CD14-positive monocyte (primary cell): ENCODE data around the gene PEX11G. TPM values are rescaled to one million over a fixed set of nuclear protein-coding genes. Genes with fewer than 3 reads are reported as not detected.
"Not testable (repeated sequence)": the region's sequence is repeated elsewhere in the genome, so short reads cannot be mapped to it uniquely, and the experiment has no call there.

Experiments used
- DNase-seq, 3 donors: peaks; one replicate each; pipeline ENCODE4 v3.0.0-alpha.2; 2011 to 2022
- H2AFZ ChIP-seq: 2 replicates; pipeline ENCODE4 v1.6.0; 2012; ENCODE audit warnings: mild to moderate bottlenecking, low read depth, low read length, inconsistent platforms; ENCODE audit not compliant: insufficient read depth, poor library complexity, severe bottlenecking
- H3K27ac ChIP-seq, 2 donors: 1 replicate in 1 of 2; 2 replicates in 1 of 2; pipeline ENCODE4 v1.5.1; 2012 to 2013; ENCODE audit warnings: low read length in 2 of 2, control low read depth in 1 of 2, inconsistent platforms in 1 of 2, low read depth in 1 of 2, mild to moderate bottlenecking in 1 of 2
- H3K27me3 ChIP-seq, 2 donors: one replicate each; pipeline versions ENCODE4 v1.6.0 to v1.6.1; 2011 to 2013; ENCODE audit warnings: low read length in 2 of 2; ENCODE audit not compliant: control insufficient read depth in 2 of 2, insufficient read depth in 2 of 2
- H3K36me3 ChIP-seq, 2 donors: replicated peaks in 1 of 2; 1 replicate in 1 of 2; 2 replicates in 1 of 2; pipeline versions ENCODE4 v1.5.1 to v1.6.1; 2012 to 2013; ENCODE audit warnings: low read length in 2 of 2, control low read depth in 1 of 2, inconsistent platforms in 1 of 2, mild to moderate bottlenecking in 1 of 2; ENCODE audit not compliant: insufficient read depth in 2 of 2, control insufficient read depth in 1 of 2
- H3K4me1 ChIP-seq, 2 donors: 1 replicate in 1 of 2; 2 replicates in 1 of 2; pipeline versions ENCODE4 v1.5.1 to v1.6.1; 2012 to 2013; ENCODE audit warnings: low read length in 2 of 2, control low read depth in 1 of 2, inconsistent platforms in 1 of 2, mild to moderate bottlenecking in 1 of 2, moderate library complexity in 1 of 2; ENCODE audit not compliant: insufficient read depth in 2 of 2, control insufficient read depth in 1 of 2
- H3K4me2 ChIP-seq: replicated peaks from 2 replicates; pipeline ENCODE3; 2012; ENCODE audit warnings: low read length, moderate library complexity, mild to moderate bottlenecking; ENCODE audit not compliant: poor library complexity, severe bottlenecking; ENCODE audit errors: extremely low read depth
- H3K4me3 ChIP-seq, 3 experiments: fragments of 200-600 bp in 1 of 3; sonication (generic) in 1 of 3; replicated peaks in 1 of 3; 1 replicate in 2 of 3; 2 replicates in 1 of 3; pipeline ENCODE4 v1.5.1; 2011 to 2013; ENCODE audit warnings: low read length in 3 of 3, mild to moderate bottlenecking in 3 of 3, control low read depth in 2 of 3, low read depth in 2 of 3, inconsistent platforms in 1 of 3, moderate library complexity in 1 of 3
- H3K79me2 ChIP-seq: 2 replicates; pipeline ENCODE4 v1.6.0; 2012; ENCODE audit warnings: mild to moderate bottlenecking, control low read depth, inconsistent platforms, low read length, moderate library complexity; ENCODE audit not compliant: insufficient read depth
- H3K9ac ChIP-seq: 2 replicates; pipeline ENCODE4 v1.6.0; 2017; ENCODE audit warnings: low read length, mild to moderate bottlenecking; ENCODE audit not compliant: insufficient read depth, poor library complexity, severe bottlenecking
- H3K9me3 ChIP-seq, 2 donors: replicated peaks in 1 of 2; 1 replicate in 1 of 2; 2 replicates in 1 of 2; pipeline versions ENCODE4 v1.5.1 to v1.6.1; 2012 to 2013; ENCODE audit warnings: low read length in 2 of 2, control low read depth in 1 of 2; ENCODE audit not compliant: control insufficient read depth in 1 of 2, insufficient read depth in 1 of 2
- H4K20me1 ChIP-seq: 2 replicates; pipeline ENCODE4 v1.6.0; 2012; ENCODE audit warnings: mild to moderate bottlenecking, low read length, control low read depth, moderate library complexity; ENCODE audit not compliant: insufficient read depth
- H3K27ac Mint-ChIP-seq, 7 donors: one replicate each; pipeline ENCODE4 v1.8.0; 2020; ENCODE audit warnings: mild to moderate bottlenecking in 7 of 7, mixed read lengths in 7 of 7, moderate library complexity in 6 of 7, inconsistent platforms in 2 of 7
- H3K27me3 Mint-ChIP-seq, 3 donors: one replicate each; pipeline ENCODE4 v1.8.0; 2021 to 2022; ENCODE audit warnings: low read depth in 3 of 3, mild to moderate bottlenecking in 3 of 3, mixed read lengths in 3 of 3, moderate library complexity in 3 of 3, inconsistent platforms in 1 of 3
- H3K36me3 Mint-ChIP-seq, 2 donors: one replicate each; pipeline ENCODE4 v1.8.0; 2020; ENCODE audit warnings: mixed read lengths in 2 of 2, inconsistent platforms in 1 of 2, mild to moderate bottlenecking in 1 of 2
- H3K4me1 Mint-ChIP-seq: one replicate; pipeline ENCODE4 v1.8.0; 2020; ENCODE audit warnings: mild to moderate bottlenecking, mixed read lengths
- H3K4me3 Mint-ChIP-seq, 2 donors: one replicate each; pipeline ENCODE4 v1.8.0; 2020; ENCODE audit warnings: mild to moderate bottlenecking in 2 of 2, mixed read lengths in 2 of 2, moderate library complexity in 1 of 2
- H3K9me3 Mint-ChIP-seq, 7 donors: one replicate each; pipeline ENCODE4 v1.8.0; 2020 to 2022; ENCODE audit warnings: mixed read lengths in 7 of 7, mild to moderate bottlenecking in 6 of 7, moderate library complexity in 6 of 7, inconsistent platforms in 2 of 7
- WGBS: methylation state at CpG from one replicate; pipeline ENCODE4 v1.1.5; 2013; ENCODE audit warnings: missing lambda C conversion rate; ENCODE audit not compliant: insufficient coverage; 5-methylcytosine and 5-hydroxymethylcytosine counted together
- intact Hi-C, 2 donors: fragments of 100-400 bp; cut with micrococcal nuclease; formaldehyde crosslinking; loops; one replicate each; pipeline versions ENCODE4 v1.15.0 to v1.15.1; 2023
- polyA plus RNA-seq, 3 donors: library from polyadenylated mRNA; depleted of rRNA in 1 of 3; unstranded in 2 of 3; stranded (reverse) in 1 of 3; fragments of 300-500 nt in 2 of 3; fragments of >200 nt in 1 of 3; fragmentation: Illumina TruSeq in 2 of 3; gene quantifications; 1 replicate in 2 of 3; 2 replicates in 1 of 3; pipeline ENCODE4 v1.2.3, GENCODE V29; 2012 to 2021
- TF ChIP-seq, protein P1 (sequence below): fragments of 200-600 bp; IDR thresholded peaks from one replicate; pipeline ENCODE4 v1.8.0; 2022; ENCODE audit warnings: antibody characterized with exemption, mild to moderate bottlenecking

PEX11G gene
- polyA plus RNA-seq, 3 donors: 0.77 to 3.0 (median 1.4) TPM

GRCh38 chr19:7450243-7451223 is 38.3 kb downstream of the PEX11G start:
- H3K36me3 Mint-ChIP-seq: peaks cover 67 to 96% of the 10 kb centered on the region in 2 donors
- H3K27ac Mint-ChIP-seq: no peak overlapping the region
- intact Hi-C loops: no loop called here
- Histone ChIP-seq H3K36me3 (peaks cover 74 to 99% of the 10 kb centered on the region in 2 donors), H3K79me2 (peaks cover 50% of the 10 kb centered on the region), H4K20me1 (peaks cover 72% of the 10 kb centered on the region), H3K27me3 (no peaks in the 10 kb centered on the region), H3K4me3 (no peak overlapping the region), H3K9me3 (peaks cover 19% of the 10 kb centered on the region in 2 donors), H3K27ac (no peak overlapping the region), H3K4me1 (no peaks in the 10 kb centered on the region), H3K4me2 (no peak overlapping the region), H2AFZ (no peak overlapping the region), H3K9ac (no peak overlapping the region)
- DNase-seq: peak; percentile 14 to 38 (median 23)
- H3K4me1 Mint-ChIP-seq: no peaks in the 10 kb centered on the region
- 88% methylated on average over 48 of the region's 53 CpGs for WGBS
- H3K27me3 Mint-ChIP-seq: no peaks in the 10 kb centered on the region
- H3K9me3 Mint-ChIP-seq: peaks cover 8 to 17% (median 10%) of the 10 kb centered on the region in 7 donors
- TF ChIP-seq, protein P1, sequence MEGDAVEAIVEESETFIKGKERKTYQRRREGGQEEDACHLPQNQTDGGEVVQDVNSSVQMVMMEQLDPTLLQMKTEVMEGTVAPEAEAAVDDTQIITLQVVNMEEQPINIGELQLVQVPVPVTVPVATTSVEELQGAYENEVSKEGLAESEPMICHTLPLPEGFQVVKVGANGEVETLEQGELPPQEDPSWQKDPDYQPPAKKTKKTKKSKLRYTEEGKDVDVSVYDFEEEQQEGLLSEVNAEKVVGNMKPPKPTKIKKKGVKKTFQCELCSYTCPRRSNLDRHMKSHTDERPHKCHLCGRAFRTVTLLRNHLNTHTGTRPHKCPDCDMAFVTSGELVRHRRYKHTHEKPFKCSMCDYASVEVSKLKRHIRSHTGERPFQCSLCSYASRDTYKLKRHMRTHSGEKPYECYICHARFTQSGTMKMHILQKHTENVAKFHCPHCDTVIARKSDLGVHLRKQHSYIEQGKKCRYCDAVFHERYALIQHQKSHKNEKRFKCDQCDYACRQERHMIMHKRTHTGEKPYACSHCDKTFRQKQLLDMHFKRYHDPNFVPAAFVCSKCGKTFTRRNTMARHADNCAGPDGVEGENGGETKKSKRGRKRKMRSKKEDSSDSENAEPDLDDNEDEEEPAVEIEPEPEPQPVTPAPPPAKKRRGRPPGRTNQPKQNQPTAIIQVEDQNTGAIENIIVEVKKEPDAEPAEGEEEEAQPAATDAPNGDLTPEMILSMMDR: no peak
- H3K4me3 Mint-ChIP-seq: no peak overlapping the region

GRCh38 chr19:7449391-7450070 is 39.3 kb downstream of the PEX11G start:
- Histone ChIP-seq H3K27ac (peak overlapping the region in 1 of 2 donors; percentile 26), H3K79me2 (peaks cover 42% of the 10 kb centered on the region), H3K36me3 (peaks cover 74 to 99% of the 10 kb centered on the region in 2 donors), H4K20me1 (peaks cover 62% of the 10 kb centered on the region), H3K9me3 (peaks cover 19% of the 10 kb centered on the region in 2 donors)
- H3K27me3 Mint-ChIP-seq, H3K4me1 Mint-ChIP-seq, H2AFZ ChIP-seq, H3K4me3 Mint-ChIP-seq, H3K4me2 ChIP-seq, H3K4me1 ChIP-seq, H3K4me3 ChIP-seq, H3K9ac ChIP-seq, DNase-seq, intact Hi-C loops, H3K27me3 ChIP-seq: not testable (repeated sequence)
- Mint-ChIP-seq H3K36me3 (peaks cover 66 to 96% of the 10 kb centered on the region in 2 donors), H3K27ac (peak overlapping the region in 1 of 7 donors; percentile 17), H3K9me3 (peaks cover 5 to 17% (median 8%) of the 10 kb centered on the region in 7 donors)
- WGBS: 97% methylated on average over 5 of the region's 6 CpGs
